Right atrium auricular region (tissue), 2 donors: ENCODE results near the gene ASTN2. TPM values are rescaled to one million over a fixed set of nuclear protein-coding genes. Genes with fewer than 3 reads are reported as not detected.

Experiments used
- DNase-seq: peaks from one replicate; pipeline ENCODE4 v3.0.0-alpha.2; 2019; ENCODE audit warnings: low spot score
- H3K27ac ChIP-seq, 2 donors: fragments of 200-600 bp; sonication (generic); 1 replicate in 1 of 2; 2 replicates in 1 of 2; pipeline ENCODE4 v1.5.1; 2016 to 2019
- H3K27me3 ChIP-seq, 2 donors: fragments of 200-600 bp; sonication (generic); one replicate each; pipeline versions ENCODE4 v1.5.1 to v1.6.0; 2017 to 2019
- H3K36me3 ChIP-seq: fragments of 200-600 bp; sonication (generic); one replicate; pipeline ENCODE4 v1.5.1; 2016
- H3K4me1 ChIP-seq, 2 donors: fragments of 200-600 bp; sonication (generic); one replicate each; pipeline versions ENCODE4 v1.5.1 to v1.6.0; 2017 to 2019
- H3K4me3 ChIP-seq, 2 donors: fragments of 200-600 bp; sonication (generic); 1 replicate in 1 of 2; 2 replicates in 1 of 2; pipeline ENCODE4 v1.5.1; 2017 to 2019; ENCODE audit warnings: mild to moderate bottlenecking in 1 of 2, moderate library complexity in 1 of 2
- H3K9me3 ChIP-seq, 2 donors: fragments of 200-600 bp; sonication (generic); one replicate each; pipeline ENCODE4 v1.5.1; 2019
- CTCF ChIP-seq, 2 donors: fragments of 200-600 bp; sonication (generic); IDR thresholded peaks; one replicate each; pipeline ENCODE4 v1.5.1; 2019; ENCODE audit warnings: antibody characterized with exemption in 2 of 2
- total RNA-seq, 2 donors: library from RNA; depleted of rRNA; stranded (reverse); fragments of >200 nt; gene quantifications; one replicate each; pipeline ENCODE4 v1.1.0, GENCODE V29; 2016

Gene ASTN2
- total RNA-seq, 2 donors from 2014 or later = 11.1 to 32.2 TPM

GRCh38 chr9:117156771-117157535 lies 257.9 kb downstream of the ASTN2 start:
- Histone ChIP-seq H3K4me3 (no peak overlapping the region), H3K36me3 (no peaks in the 10 kb centered on the region), H3K27me3 (no peaks in the 10 kb centered on the region), H3K9me3 (no peaks in the 10 kb centered on the region), H3K4me1 (no peaks in the 10 kb centered on the region), H3K27ac (no peak overlapping the region)
- TF ChIP-seq CTCF (IDR thresholded peaks at IDR 0.05) = no peak
- no peak for DNase-seq

- Histone ChIP-seq H3K27ac (no peak overlapping the region), H3K9me3 (no peaks in the 10 kb centered on the region), H3K36me3 (no peaks in the 10 kb centered on the region), H3K4me3 (no peak overlapping the region), H3K4me1 (no peaks in the 10 kb centered on the region), H3K27me3 (no peaks in the 10 kb centered on the region)
- TF ChIP-seq CTCF (IDR thresholded peaks at IDR 0.05) = no peak
- DNase-seq = no peak
Observed at GRCh38 chr9:117156144-117156688, 258.6 kb downstream of the ASTN2 start.

GRCh38 chr9:117153021-117153420 lies 261.8 kb downstream of the ASTN2 start:
- Histone ChIP-seq H3K4me1 (no peaks in the 10 kb centered on the region), H3K36me3 (no peaks in the 10 kb centered on the region), H3K9me3 (no peaks in the 10 kb centered on the region), H3K27ac (no peak overlapping the region), H3K27me3 (no peaks in the 10 kb centered on the region), H3K4me3 (no peak overlapping the region)
- no peak for DNase-seq
- no peak for TF ChIP-seq CTCF (IDR thresholded peaks at IDR 0.05)

GRCh38 chr9:117151716-117152115 lies 263.1 kb downstream of the ASTN2 start:
- no peaks in the 10 kb centered on the region for H3K27me3 ChIP-seq
- DNase-seq = no peak
- no peaks in the 10 kb centered on the region for H3K4me1 ChIP-seq
- H3K9me3 ChIP-seq = no peaks in the 10 kb centered on the region
- H3K36me3 ChIP-seq = no peaks in the 10 kb centered on the region
- TF ChIP-seq CTCF (IDR thresholded peaks at IDR 0.05) = no peak
- no peak overlapping the region for H3K27ac ChIP-seq
- no peak overlapping the region for H3K4me3 ChIP-seq

- Histone ChIP-seq H3K9me3 (no peaks in the 10 kb centered on the region), H3K36me3 (no peaks in the 10 kb centered on the region), H3K27me3 (no peaks in the 10 kb centered on the region), H3K4me3 (no peak overlapping the region), H3K4me1 (no peaks in the 10 kb centered on the region), H3K27ac (no peak overlapping the region)
- TF ChIP-seq CTCF (IDR thresholded peaks at IDR 0.05) = no peak
- DNase-seq = no peak
Observed at GRCh38 chr9:117149996-117150395, 264.9 kb downstream of the ASTN2 start.
